Tongue (tissue), 2 donors: ENCODE results near the gene PARD3. TPM values are rescaled to one million over a fixed set of nuclear protein-coding genes. Genes with fewer than 3 reads are reported as not detected.

Experiments used
- small RNA-seq: library from RNA; depleted of rRNA; stranded (forward); fragments of <200 nt; gene quantifications from one replicate; pipeline ENCODE3, GENCODE V24; 2014; ENCODE audit warnings: low replicate concordance
- total RNA-seq: library from RNA; depleted of rRNA; stranded (reverse); fragments of >200 nt; gene quantifications from one replicate; pipeline ENCODE4 v1.2.3, GENCODE V29; 2014

PARD3 gene
- total RNA-seq, 1 donor from 2014 or later = 129 TPM

Small RNA genes within 50 kb of the gene (small RNA-seq; reads per million reads assigned to genes)
- gene ELOBP4 (not detected), gene RF00019 (not detected), gene RPL37P18 (not detected)
